Stimulated activated CD8-positive, alpha-beta memory T cell treated with anti-CD3 and anti-CD28 coated beads, Interleukin-15, amount 100 ng/mL, for 4 hours (primary cell): ENCODE measurements around the gene SLC2A3.
A peak's percentile ranks its signal among the peaks of the same experiment; 100 is the strongest.
"Not testable (repeated sequence)": the region's sequence is repeated elsewhere in the genome, so short reads cannot be mapped to it uniquely, and the experiment has no call there.

Experiments
- DNase-seq, 2 donors: peaks; one replicate each; pipeline ENCODE4 v3.0.0-alpha.2; 2020; ENCODE audit warnings: low read depth in 2 of 2

SLC2A3 gene

GRCh38 chr12:7951671-7952070 is 15.7 kb upstream of the SLC2A3 start:
- DNase-seq: no peak

- DNase-seq: not testable (repeated sequence)
These were observed 14.4 kb upstream of the SLC2A3 start for GRCh38 chr12:7950230-7950943.

- no peak for DNase-seq
These were observed 12.7 kb upstream of the SLC2A3 start for GRCh38 chr12:7948589-7949260.

- DNase-seq: no peak
These were observed 11.0 kb upstream of the SLC2A3 start for GRCh38 chr12:7947011-7947410.

- DNase-seq: not testable (repeated sequence)
These were observed 8.8 kb upstream of the SLC2A3 start for GRCh38 chr12:7944760-7945159.

- no peak for DNase-seq
These were observed 4.9 kb upstream of the SLC2A3 start for GRCh38 chr12:7940906-7941305.

- no peak for DNase-seq
These were observed 2.0 kb upstream of the SLC2A3 start for GRCh38 chr12:7937833-7938506.

GRCh38 chr12:7934889-7935492 is 996 bp downstream of the SLC2A3 start:
- no peak for DNase-seq

GRCh38 chr12:7934091-7934888 is 1.7 kb downstream of the SLC2A3 start:
- DNase-seq: no peak

GRCh38 chr12:7933255-7933726 is 2.7 kb downstream of the SLC2A3 start:
- peak; percentile 42 to 77 for DNase-seq

GRCh38 chr12:7932599-7933240 is 3.3 kb downstream of the SLC2A3 start:
- DNase-seq: not testable (repeated sequence)

- DNase-seq: no peak
These were observed 6.7 kb downstream of the SLC2A3 start for GRCh38 chr12:7929083-7929792.

GRCh38 chr12:7927470-7927869 is 8.5 kb downstream of the SLC2A3 start:
- no peak for DNase-seq

- DNase-seq: not testable (repeated sequence)
These were observed 9.8 kb downstream of the SLC2A3 start for GRCh38 chr12:7926068-7926666.

- no peak for DNase-seq
These were observed 12.4 kb downstream of the SLC2A3 start for GRCh38 chr12:7923241-7924236.

GRCh38 chr12:7921181-7921580 is 14.8 kb downstream of the SLC2A3 start:
- DNase-seq: not testable (repeated sequence)

- DNase-seq: not testable (repeated sequence)
These were observed 17.8 kb downstream of the SLC2A3 start for GRCh38 chr12:7918268-7918590.

GRCh38 chr12:7917392-7918267 is 18.4 kb downstream of the SLC2A3 start:
- no peak for DNase-seq
